WTC11 (cell line): ENCODE results near the gene TFF2. TPM values are rescaled to one million over a fixed set of nuclear protein-coding genes. Genes with fewer than 3 reads are reported as not detected.

Source experiments
- ATAC-seq: fragments of 200-7000 bp; cut with Tn5 transposase; 2 replicates; pipeline ENCODE4 v1.10.0; 2021; ENCODE audit warnings: mild to moderate bottlenecking, moderate library complexity
- CTCF ChIA-PET: fragments of 300-600 bp; sonication (Branson Sonifier 250); formaldehyde crosslinking; loops from one replicate; lab custom pipeline; 2021; ENCODE audit warnings: antibody characterized with exemption; lab: Charles Lee
- POLR2A ChIA-PET: fragments of 350-600 bp; sonication (Branson Sonifier 250); formaldehyde crosslinking; loops from one replicate; lab custom pipeline; 2021; ENCODE audit warnings: antibody characterized with exemption; lab: Charles Lee
- DNase-seq: peaks from one replicate; pipeline ENCODE4 v3.0.0; 2021; ENCODE audit warnings: low spot score
- H3K27ac Mint-ChIP-seq: 2 replicates; pipeline ENCODE4 v1.8.0; 2021; ENCODE audit warnings: mixed read lengths
- H3K27me3 Mint-ChIP-seq: 2 replicates; pipeline ENCODE4 v1.8.0; 2021; ENCODE audit warnings: low read depth, mild to moderate bottlenecking, moderate library complexity, mixed read lengths
- H3K36me3 Mint-ChIP-seq: 2 replicates; pipeline ENCODE4 v1.8.0; 2021; ENCODE audit warnings: mixed read lengths
- H3K4me1 Mint-ChIP-seq: 2 replicates; pipeline ENCODE4 v1.8.0; 2022; ENCODE audit warnings: mixed read lengths
- H3K4me3 Mint-ChIP-seq: 2 replicates; pipeline ENCODE4 v1.8.0; 2021; ENCODE audit warnings: mild to moderate bottlenecking, moderate library complexity, mixed read lengths
- H3K9me3 Mint-ChIP-seq: 2 replicates; pipeline ENCODE4 v1.8.0; 2021; ENCODE audit warnings: mixed read lengths
- ATF2 ChIP-seq: sonication (generic); formaldehyde crosslinking; IDR thresholded peaks from 2 replicates; pipeline ENCODE4 v1.8.1; 2022; ENCODE audit warnings: low read depth, missing genetic modification reagents, borderline replicate concordance
- CBFB ChIP-seq: sonication (generic); formaldehyde crosslinking; IDR thresholded peaks from 2 replicates; pipeline ENCODE4 v1.8.1; 2022; ENCODE audit warnings: mild to moderate bottlenecking, low read depth, missing genetic modification reagents
- CTCF ChIP-seq: fragments of 200-600 bp; IDR thresholded peaks from 2 replicates; pipeline ENCODE4 v1.8.0; 2022; ENCODE audit warnings: antibody characterized with exemption
- E2F5 ChIP-seq: sonication (generic); formaldehyde crosslinking; IDR thresholded peaks from 2 replicates; pipeline ENCODE4 v1.8.1; 2022; ENCODE audit warnings: mild to moderate bottlenecking, moderate library complexity, missing genetic modification reagents
- FOXK1 ChIP-seq: sonication (generic); formaldehyde crosslinking; IDR thresholded peaks from 2 replicates; pipeline ENCODE4 v1.8.0; 2022; ENCODE audit warnings: mild to moderate bottlenecking, moderate library complexity, missing genetic modification reagents
- GRHL2 ChIP-seq: fragments of 250-450 bp; sonication (Bioruptor Pico); IDR thresholded peaks from 2 replicates; pipeline ENCODE4 v1.8.0; 2022; ENCODE audit warnings: mild to moderate bottlenecking, moderate library complexity; ENCODE audit not compliant: insufficient replicate concordance, severe bottlenecking
- NR2C2 ChIP-seq: sonication (generic); formaldehyde crosslinking; IDR thresholded peaks from 2 replicates; pipeline ENCODE4 v1.8.0; 2022; ENCODE audit warnings: mild to moderate bottlenecking, missing genetic modification reagents
- SP1 ChIP-seq: sonication (generic); formaldehyde crosslinking; conservative IDR thresholded peaks from 2 replicates; pipeline ENCODE4 v1.8.1; 2022; ENCODE audit warnings: missing genetic modification reagents
- TEAD1 ChIP-seq: sonication (generic); formaldehyde crosslinking; IDR thresholded peaks from 2 replicates; pipeline ENCODE4 v1.8.0; 2022; ENCODE audit warnings: mild to moderate bottlenecking, missing genetic modification reagents
- ZBTB21 ChIP-seq: sonication (generic); formaldehyde crosslinking; IDR thresholded peaks from 2 replicates; pipeline ENCODE4 v1.8.1; 2023; ENCODE audit warnings: mild to moderate bottlenecking, missing genetic modification reagents, borderline replicate concordance
- ZNF263 ChIP-seq: sonication (generic); formaldehyde crosslinking; IDR thresholded peaks from 2 replicates; pipeline ENCODE4 v1.8.1; 2022; ENCODE audit warnings: low read depth, mild to moderate bottlenecking, moderate library complexity, missing genetic modification reagents
- ZNF281 ChIP-seq: sonication (generic); formaldehyde crosslinking; IDR thresholded peaks from 2 replicates; pipeline ENCODE4 v1.8.0; 2023; ENCODE audit warnings: mild to moderate bottlenecking, missing genetic modification reagents
- ZNF396 ChIP-seq: fragments of 250-450 bp; sonication (Bioruptor Pico); IDR thresholded peaks from 2 replicates; pipeline ENCODE4 v1.8.0; 2021; ENCODE audit warnings: mild to moderate bottlenecking, moderate library complexity, borderline replicate concordance
- total RNA-seq: library from RNA; stranded (reverse); gene quantifications from 3 replicates; pipeline ENCODE4 v1.2.3, GENCODE V29; 2021
- TF ChIP-seq, protein P1 (sequence below): sonication (generic); formaldehyde crosslinking; IDR thresholded peaks from 2 replicates; pipeline ENCODE4 v1.8.0; 2022; ENCODE audit warnings: mild to moderate bottlenecking, missing genetic modification reagents
- TF ChIP-seq, protein P2 (sequence below): fragments of 250-450 bp; sonication (Bioruptor Pico); IDR thresholded peaks from 2 replicates; pipeline ENCODE4 v1.9.0; 2021; ENCODE audit warnings: mild to moderate bottlenecking, borderline replicate concordance
- TF ChIP-seq, protein P3 (sequence below): fragments of 250-450 bp; sonication (Bioruptor Pico); IDR thresholded peaks from 2 replicates; pipeline ENCODE4 v1.9.0; 2021; ENCODE audit warnings: mild to moderate bottlenecking
- TF ChIP-seq, protein P4 (sequence below): sonication (generic); formaldehyde crosslinking; conservative IDR thresholded peaks from 2 replicates; pipeline ENCODE4 v1.8.1; 2022; ENCODE audit warnings: mild to moderate bottlenecking, missing genetic modification reagents

The TFF2 gene
- total RNA-seq, 1 experiment from 2014 or later, result 0.33 TPM

DNA sequence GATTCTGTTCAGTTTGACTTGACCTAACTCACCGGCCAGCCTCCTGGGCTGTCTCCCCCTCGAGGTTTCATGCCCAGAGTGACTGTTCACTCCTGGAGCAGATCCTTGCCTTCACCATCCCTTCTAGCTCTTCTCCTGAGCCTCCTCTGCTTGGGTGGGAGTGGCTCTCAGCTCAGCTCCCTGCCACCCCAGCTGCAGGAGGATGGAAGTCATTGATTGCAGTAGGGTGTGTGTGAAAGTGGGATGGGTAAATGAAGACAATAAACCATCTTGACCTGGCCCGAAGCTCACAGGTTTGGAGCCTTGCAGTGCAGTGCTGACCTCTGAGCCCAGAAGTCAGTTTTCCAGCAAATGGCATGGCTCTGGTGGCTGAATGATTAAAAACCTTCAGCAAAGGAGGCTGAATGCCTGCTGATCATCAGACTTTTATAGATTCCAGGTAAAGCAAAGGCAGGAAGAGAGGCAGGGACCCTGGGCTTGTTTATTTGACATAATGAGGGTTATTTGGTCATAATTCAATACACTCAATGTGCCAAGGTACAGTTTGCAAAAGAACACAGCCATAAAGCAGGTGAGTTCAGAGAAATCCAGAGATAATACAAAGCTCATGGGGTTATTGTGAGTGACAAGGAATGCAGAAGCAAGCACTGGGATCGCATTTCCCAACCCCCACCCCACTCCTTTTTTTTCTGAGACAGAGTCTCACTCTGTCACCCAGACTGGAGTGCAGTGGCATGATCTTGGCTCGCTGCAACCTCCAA lies 18.1 kb downstream of the TFF2 start (continued):
- TF ChIP-seq ATF2 (no peak), ZNF263 (no peak), ZNF281 (no peak), E2F5 (CRISPR knock-in tag) (no peak), FOXK1 (CRISPR knock-in tag) (no peak), NR2C2 (CRISPR knock-in tag) (no peak)
- TF ChIP-seq, protein P1, sequence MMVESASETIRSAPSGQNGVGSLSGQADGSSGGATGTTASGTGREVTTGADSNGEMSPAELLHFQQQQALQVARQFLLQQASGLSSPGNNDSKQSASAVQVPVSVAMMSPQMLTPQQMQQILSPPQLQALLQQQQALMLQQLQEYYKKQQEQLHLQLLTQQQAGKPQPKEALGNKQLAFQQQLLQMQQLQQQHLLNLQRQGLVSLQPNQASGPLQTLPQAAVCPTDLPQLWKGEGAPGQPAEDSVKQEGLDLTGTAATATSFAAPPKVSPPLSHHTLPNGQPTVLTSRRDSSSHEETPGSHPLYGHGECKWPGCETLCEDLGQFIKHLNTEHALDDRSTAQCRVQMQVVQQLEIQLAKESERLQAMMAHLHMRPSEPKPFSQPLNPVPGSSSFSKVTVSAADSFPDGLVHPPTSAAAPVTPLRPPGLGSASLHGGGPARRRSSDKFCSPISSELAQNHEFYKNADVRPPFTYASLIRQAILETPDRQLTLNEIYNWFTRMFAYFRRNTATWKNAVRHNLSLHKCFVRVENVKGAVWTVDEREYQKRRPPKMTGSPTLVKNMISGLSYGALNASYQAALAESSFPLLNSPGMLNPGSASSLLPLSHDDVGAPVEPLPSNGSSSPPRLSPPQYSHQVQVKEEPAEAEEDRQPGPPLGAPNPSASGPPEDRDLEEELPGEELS (CRISPR knock-in tag), result no peak
- TF ChIP-seq, protein P2, sequence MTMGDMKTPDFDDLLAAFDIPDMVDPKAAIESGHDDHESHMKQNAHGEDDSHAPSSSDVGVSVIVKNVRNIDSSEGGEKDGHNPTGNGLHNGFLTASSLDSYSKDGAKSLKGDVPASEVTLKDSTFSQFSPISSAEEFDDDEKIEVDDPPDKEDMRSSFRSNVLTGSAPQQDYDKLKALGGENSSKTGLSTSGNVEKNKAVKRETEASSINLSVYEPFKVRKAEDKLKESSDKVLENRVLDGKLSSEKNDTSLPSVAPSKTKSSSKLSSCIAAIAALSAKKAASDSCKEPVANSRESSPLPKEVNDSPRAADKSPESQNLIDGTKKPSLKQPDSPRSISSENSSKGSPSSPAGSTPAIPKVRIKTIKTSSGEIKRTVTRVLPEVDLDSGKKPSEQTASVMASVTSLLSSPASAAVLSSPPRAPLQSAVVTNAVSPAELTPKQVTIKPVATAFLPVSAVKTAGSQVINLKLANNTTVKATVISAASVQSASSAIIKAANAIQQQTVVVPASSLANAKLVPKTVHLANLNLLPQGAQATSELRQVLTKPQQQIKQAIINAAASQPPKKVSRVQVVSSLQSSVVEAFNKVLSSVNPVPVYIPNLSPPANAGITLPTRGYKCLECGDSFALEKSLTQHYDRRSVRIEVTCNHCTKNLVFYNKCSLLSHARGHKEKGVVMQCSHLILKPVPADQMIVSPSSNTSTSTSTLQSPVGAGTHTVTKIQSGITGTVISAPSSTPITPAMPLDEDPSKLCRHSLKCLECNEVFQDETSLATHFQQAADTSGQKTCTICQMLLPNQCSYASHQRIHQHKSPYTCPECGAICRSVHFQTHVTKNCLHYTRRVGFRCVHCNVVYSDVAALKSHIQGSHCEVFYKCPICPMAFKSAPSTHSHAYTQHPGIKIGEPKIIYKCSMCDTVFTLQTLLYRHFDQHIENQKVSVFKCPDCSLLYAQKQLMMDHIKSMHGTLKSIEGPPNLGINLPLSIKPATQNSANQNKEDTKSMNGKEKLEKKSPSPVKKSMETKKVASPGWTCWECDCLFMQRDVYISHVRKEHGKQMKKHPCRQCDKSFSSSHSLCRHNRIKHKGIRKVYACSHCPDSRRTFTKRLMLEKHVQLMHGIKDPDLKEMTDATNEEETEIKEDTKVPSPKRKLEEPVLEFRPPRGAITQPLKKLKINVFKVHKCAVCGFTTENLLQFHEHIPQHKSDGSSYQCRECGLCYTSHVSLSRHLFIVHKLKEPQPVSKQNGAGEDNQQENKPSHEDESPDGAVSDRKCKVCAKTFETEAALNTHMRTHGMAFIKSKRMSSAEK (CRISPR knock-in tag), result no peak
- TF ChIP-seq, protein P3, sequence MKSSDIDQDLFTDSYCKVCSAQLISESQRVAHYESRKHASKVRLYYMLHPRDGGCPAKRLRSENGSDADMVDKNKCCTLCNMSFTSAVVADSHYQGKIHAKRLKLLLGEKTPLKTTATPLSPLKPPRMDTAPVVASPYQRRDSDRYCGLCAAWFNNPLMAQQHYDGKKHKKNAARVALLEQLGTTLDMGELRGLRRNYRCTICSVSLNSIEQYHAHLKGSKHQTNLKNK (CRISPR knock-in tag), result no peak

DNA sequence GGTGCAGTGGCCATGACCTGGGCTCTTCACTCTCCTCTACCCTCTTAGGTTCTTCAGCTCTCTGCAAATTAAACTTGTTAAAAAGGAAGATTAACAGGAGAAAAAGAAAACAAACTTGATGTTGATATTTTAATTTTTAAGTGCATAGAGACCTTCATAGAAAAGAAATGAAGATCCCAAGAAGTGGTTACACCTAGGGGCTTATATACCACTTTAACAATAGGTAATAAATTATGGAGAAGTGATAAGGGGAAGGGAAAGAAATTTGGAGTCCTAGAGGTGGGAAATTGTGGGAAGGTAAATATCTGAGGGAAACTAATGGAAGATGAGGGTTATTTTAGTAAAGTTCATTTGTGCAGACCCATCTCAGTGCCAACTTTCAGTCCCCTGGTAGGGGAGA lies 19.1 kb downstream of the TFF2 start:
- Mint-ChIP-seq H3K27ac (no peak overlapping the region), H3K4me3 (no peak overlapping the region), H3K36me3 (peaks cover 39% of the 10 kb centered on the region), H3K9me3 (peaks cover 42% of the 10 kb centered on the region)
- POLR2A ChIA-PET, result no interaction called here
- CTCF ChIA-PET, result no interaction called here
- ATAC-seq, result no peak
- TF ChIP-seq ZBTB21 (CRISPR knock-in tag) (no peak), CTCF (no peak), GRHL2 (CRISPR knock-in tag) (no peak), NR2C2 (CRISPR knock-in tag) (no peak), CBFB (CRISPR knock-in tag) (no peak), SP1 (CRISPR knock-in tag) (no peak), TEAD1 (no peak), ZNF396 (CRISPR knock-in tag) (no peak)
- TF ChIP-seq, protein P4, sequence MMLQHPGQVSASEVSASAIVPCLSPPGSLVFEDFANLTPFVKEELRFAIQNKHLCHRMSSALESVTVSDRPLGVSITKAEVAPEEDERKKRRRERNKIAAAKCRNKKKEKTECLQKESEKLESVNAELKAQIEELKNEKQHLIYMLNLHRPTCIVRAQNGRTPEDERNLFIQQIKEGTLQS (CRISPR knock-in tag), result no peak
- TF ChIP-seq, all 79 proteins: peak for 0
- Mint-ChIP-seq H3K4me1 (peaks cover 25% of the 10 kb centered on the region), H3K27me3 (peaks cover 25% of the 10 kb centered on the region)
- DNase-seq, result no peak
